ENCODE data around the gene MEGF8. TPM values are rescaled to one million over a fixed set of nuclear protein-coding genes. Genes with fewer than 3 reads are reported as not detected.

The MEGF8 gene
- total RNA-seq, 3 donors from 2014 or later = 9.7 to 15.5 (median 10.8) TPM

DNA sequence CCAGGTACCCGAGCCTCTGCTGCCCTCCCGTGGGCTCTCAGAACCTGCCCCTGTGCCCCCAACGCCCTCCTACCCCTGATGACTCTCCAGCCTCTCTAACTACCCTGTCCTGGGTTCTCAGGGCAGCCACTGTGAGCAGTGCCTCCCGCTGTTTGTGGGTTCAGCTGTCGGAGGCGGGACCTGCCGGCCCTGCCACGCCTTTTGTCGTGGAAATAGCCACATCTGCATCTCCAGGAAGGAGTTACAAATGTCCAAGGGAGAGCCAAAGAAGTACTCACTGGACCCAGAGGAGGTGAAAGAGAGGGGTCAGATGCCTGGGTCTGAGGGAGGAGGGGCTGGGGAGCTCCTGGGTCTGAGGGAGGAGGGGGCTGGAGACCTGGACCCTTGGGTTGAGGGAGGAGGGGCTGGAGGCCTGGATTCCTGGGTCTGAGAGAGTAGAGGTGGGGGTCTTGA, 44.7 kb downstream of the MEGF8 start:
- no peaks in the 10 kb centered on the region for H3K9me3 ChIP-seq
- DNase-seq (ENCODE audit: low spot score in 2 of 2) = no peak
- H3K27ac ChIP-seq = no peak overlapping the region
- no peaks in the 10 kb centered on the region for H3K27me3 ChIP-seq
- intact Hi-C loops (cut with DNase I; ENCODE audit: low total_unique reads) = no loop called here
- no peaks in the 10 kb centered on the region for H3K36me3 ChIP-seq
- H3K4me1 ChIP-seq = no peaks in the 10 kb centered on the region
- TF ChIP-seq, protein P1, sequence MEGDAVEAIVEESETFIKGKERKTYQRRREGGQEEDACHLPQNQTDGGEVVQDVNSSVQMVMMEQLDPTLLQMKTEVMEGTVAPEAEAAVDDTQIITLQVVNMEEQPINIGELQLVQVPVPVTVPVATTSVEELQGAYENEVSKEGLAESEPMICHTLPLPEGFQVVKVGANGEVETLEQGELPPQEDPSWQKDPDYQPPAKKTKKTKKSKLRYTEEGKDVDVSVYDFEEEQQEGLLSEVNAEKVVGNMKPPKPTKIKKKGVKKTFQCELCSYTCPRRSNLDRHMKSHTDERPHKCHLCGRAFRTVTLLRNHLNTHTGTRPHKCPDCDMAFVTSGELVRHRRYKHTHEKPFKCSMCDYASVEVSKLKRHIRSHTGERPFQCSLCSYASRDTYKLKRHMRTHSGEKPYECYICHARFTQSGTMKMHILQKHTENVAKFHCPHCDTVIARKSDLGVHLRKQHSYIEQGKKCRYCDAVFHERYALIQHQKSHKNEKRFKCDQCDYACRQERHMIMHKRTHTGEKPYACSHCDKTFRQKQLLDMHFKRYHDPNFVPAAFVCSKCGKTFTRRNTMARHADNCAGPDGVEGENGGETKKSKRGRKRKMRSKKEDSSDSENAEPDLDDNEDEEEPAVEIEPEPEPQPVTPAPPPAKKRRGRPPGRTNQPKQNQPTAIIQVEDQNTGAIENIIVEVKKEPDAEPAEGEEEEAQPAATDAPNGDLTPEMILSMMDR (IDR thresholded peaks at IDR 0.05) = no peak
- TF ChIP-seq POLR2AphosphoS5 (IDR thresholded peaks at IDR 0.05) (no peak), POLR2A (IDR thresholded peaks at IDR 0.05) (no peak)
- H3K4me3 ChIP-seq = no peak overlapping the region

DNA sequence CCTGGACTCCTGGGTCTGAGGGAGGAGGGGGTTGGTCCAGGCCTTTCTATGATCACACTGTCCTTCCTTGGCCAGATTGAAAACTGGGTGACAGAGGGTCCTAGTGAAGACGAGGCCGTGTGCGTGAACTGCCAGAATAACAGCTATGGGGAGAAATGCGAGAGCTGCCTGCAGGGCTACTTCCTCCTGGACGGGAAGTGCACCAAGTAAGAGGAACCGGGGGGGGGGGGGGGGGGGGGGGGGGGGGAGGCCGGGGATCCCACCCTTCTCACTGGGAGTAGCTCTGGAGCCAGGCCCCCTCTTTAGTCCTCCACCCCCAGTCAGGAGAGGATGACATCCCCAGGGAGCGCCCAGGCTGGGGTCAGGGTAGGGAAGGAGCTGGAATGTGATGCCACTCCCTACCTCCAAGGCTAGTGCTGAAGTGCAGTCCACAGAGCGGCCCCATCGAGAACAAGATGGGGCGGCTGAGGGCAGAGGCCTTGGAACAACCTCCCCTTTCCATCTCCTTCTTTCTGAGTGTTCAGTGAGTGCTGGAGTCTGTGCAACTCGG, 45.3 kb downstream of the MEGF8 start:
- intact Hi-C loops (cut with DNase I; ENCODE audit: low total_unique reads) = no loop called here
- no peaks in the 10 kb centered on the region for H3K36me3 ChIP-seq
- H3K9me3 ChIP-seq = no peaks in the 10 kb centered on the region
- DNase-seq (ENCODE audit: low spot score in 2 of 2) = no peak
- H3K4me1 ChIP-seq = no peaks in the 10 kb centered on the region
- no peak overlapping the region for H3K4me3 ChIP-seq
- no peak overlapping the region for H3K27ac ChIP-seq
- no peaks in the 10 kb centered on the region for H3K27me3 ChIP-seq
- no peak for TF ChIP-seq POLR2A (IDR thresholded peaks at IDR 0.05)
- TF ChIP-seq, protein P1 (IDR thresholded peaks at IDR 0.05) = no peak
- no peak for TF ChIP-seq POLR2AphosphoS5 (IDR thresholded peaks at IDR 0.05)

DNA sequence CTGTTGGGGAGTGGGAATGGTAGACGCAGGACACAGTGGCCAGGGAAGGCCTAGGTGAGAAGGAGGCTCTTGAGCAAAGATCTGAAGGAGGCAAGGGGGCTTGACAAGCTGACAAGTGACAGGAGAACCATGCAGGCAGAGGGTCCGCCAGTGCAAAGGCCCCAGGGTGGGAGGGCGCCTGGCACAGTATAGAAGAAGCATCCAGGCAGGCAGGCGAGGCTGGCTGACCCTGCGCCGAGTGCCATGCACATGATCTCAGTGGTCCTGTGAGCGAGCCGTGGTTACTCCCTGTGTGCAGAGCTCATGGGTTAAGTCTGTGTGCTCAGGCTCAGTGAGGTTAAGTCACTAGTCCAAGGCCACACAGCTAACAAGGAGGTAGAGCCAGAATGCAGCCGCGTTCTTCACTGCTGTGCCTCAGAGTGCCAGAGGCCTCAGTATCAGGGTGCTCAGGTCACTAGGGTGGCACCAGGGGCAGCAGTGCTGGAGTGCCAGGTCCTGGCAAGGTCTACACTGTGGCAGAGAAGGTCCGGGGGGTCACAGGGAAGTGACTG, 49.5 kb downstream of the MEGF8 start:
- Histone ChIP-seq H3K36me3 (no peaks in the 10 kb centered on the region), H3K27me3 (no peaks in the 10 kb centered on the region), H3K4me1 (no peaks in the 10 kb centered on the region), H3K9me3 (no peaks in the 10 kb centered on the region), H3K27ac (no peak overlapping the region), H3K4me3 (no peak overlapping the region)
- no peak for DNase-seq (ENCODE audit: low spot score in 2 of 2)
- intact Hi-C loops (cut with DNase I; ENCODE audit: low total_unique reads) = no loop called here
- TF ChIP-seq, protein P1 (IDR thresholded peaks at IDR 0.05) = no peak
- TF ChIP-seq POLR2A (IDR thresholded peaks at IDR 0.05) = no peak
- TF ChIP-seq POLR2AphosphoS5 (IDR thresholded peaks at IDR 0.05) = no peak

DNA sequence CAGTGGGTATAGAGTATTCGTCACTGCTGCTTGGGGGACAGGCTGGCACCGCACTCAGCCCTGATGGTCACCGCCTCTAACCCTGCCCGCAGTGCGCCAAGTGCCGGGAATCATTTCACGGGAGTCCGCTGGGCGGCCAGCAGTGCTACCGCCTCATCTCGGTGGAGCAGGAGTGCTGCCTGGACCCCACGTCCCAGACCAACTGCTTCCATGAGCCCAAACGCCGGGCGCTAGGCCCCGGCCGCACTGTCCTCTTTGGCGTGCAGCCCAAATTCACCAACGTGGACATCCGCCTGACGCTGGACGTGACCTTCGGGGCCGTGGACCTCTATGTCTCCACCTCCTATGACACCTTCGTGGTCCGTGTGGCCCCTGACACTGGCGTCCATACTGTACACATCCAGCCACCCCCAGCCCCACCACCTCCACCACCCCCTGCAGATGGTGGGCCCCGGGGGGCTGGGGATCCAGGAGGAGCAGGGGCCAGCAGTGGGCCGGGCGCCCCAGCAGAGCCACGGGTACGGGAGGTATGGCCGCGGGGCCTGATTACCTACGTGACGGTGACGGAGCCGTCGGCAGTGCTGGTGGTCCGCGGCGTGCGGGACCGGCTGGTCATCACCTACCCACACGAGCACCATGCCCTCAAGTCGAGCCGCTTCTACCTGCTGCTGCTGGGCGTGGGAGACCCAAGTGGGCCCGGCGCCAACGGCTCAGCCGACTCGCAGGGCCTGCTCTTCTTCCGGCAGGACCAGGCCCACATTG, 50.2 kb downstream of the MEGF8 start:
- Histone ChIP-seq H3K36me3 (no peaks in the 10 kb centered on the region), H3K4me3 (no peak overlapping the region), H3K27me3 (no peaks in the 10 kb centered on the region), H3K4me1 (no peaks in the 10 kb centered on the region), H3K9me3 (no peaks in the 10 kb centered on the region), H3K27ac (no peak overlapping the region)
- no peak for TF ChIP-seq POLR2AphosphoS5 (IDR thresholded peaks at IDR 0.05)
- TF ChIP-seq, protein P1 (IDR thresholded peaks at IDR 0.05) = no peak
- no peak for TF ChIP-seq POLR2A (IDR thresholded peaks at IDR 0.05)
- DNase-seq (ENCODE audit: low spot score in 2 of 2) = no peak
- intact Hi-C loops (cut with DNase I; ENCODE audit: low total_unique reads) = loop anchor here (2.0 kb wide), 1 partner anchor 63 kb away; the partner anchor contains the start of gene TMEM145

DNA sequence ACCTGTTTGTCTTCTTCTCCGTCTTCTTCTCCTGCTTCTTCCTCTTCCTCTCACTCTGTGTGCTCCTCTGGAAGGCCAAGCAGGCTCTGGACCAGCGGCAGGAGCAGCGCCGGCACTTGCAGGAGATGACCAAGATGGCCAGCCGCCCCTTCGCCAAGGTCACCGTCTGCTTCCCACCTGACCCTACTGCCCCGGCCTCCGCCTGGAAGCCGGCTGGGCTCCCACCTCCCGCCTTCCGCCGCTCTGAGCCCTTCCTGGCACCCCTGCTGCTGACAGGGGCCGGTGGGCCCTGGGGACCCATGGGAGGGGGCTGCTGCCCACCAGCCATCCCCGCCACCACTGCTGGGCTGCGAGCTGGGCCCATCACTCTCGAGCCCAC, 50.7 kb downstream of the MEGF8 start:
- Histone ChIP-seq H3K4me3 (no peak overlapping the region), H3K36me3 (no peaks in the 10 kb centered on the region), H3K27ac (no peak overlapping the region), H3K9me3 (no peaks in the 10 kb centered on the region), H3K27me3 (no peaks in the 10 kb centered on the region), H3K4me1 (no peaks in the 10 kb centered on the region)
- intact Hi-C loops (cut with DNase I; ENCODE audit: low total_unique reads) = loop anchor here (2.0 kb wide), 1 partner anchor 63 kb away; the partner anchor contains the start of gene TMEM145
- DNase-seq (ENCODE audit: low spot score in 2 of 2) = no peak
- TF ChIP-seq POLR2A (IDR thresholded peaks at IDR 0.05) (no peak), POLR2AphosphoS5 (IDR thresholded peaks at IDR 0.05) (no peak)
- TF ChIP-seq, protein P1 (IDR thresholded peaks at IDR 0.05) = no peak

Data from breast epithelium (tissue), 4 donors.